Esophagus (tissue), 2 donors: ENCODE measurements around the gene FPR3. TPM values are rescaled to one million over a fixed set of nuclear protein-coding genes. Genes with fewer than 3 reads are reported as not detected.

Experiments
- H3K27ac ChIP-seq, 2 donors: one replicate each; pipeline ENCODE4 v1.5.1; 2013; ENCODE audit warnings: low read depth in 2 of 2, mild to moderate bottlenecking in 2 of 2, inconsistent platforms in 1 of 2, low read length in 1 of 2, moderate library complexity in 1 of 2
- H3K27me3 ChIP-seq, 2 donors: one replicate each; pipeline ENCODE4 v1.6.1; 2013; ENCODE audit warnings: low read length in 2 of 2, control low read depth in 1 of 2, mild to moderate bottlenecking in 1 of 2; ENCODE audit not compliant: insufficient read depth in 2 of 2, control insufficient read depth in 1 of 2
- H3K36me3 ChIP-seq, 2 donors: one replicate each; pipeline ENCODE4 v1.6.1; 2013; ENCODE audit warnings: low read length in 1 of 2; ENCODE audit not compliant: control insufficient read depth in 2 of 2, insufficient read depth in 2 of 2
- H3K4me1 ChIP-seq, 2 donors: one replicate each; pipeline ENCODE4 v1.6.1; 2013; ENCODE audit warnings: low read length in 1 of 2; ENCODE audit not compliant: control insufficient read depth in 2 of 2, insufficient read depth in 2 of 2
- H3K4me3 ChIP-seq, 2 donors: one replicate each; pipeline ENCODE4 v1.5.1; 2013; ENCODE audit warnings: low read length in 2 of 2, mild to moderate bottlenecking in 2 of 2, low read depth in 1 of 2, moderate library complexity in 1 of 2
- H3K9me3 ChIP-seq, 2 donors: one replicate each; pipeline ENCODE4 v1.6.1; 2013; ENCODE audit warnings: mild to moderate bottlenecking in 2 of 2, low read depth in 1 of 2, low read length in 1 of 2, moderate library complexity in 1 of 2; ENCODE audit not compliant: control insufficient read depth in 2 of 2, insufficient read depth in 1 of 2
- WGBS, 2 donors: extraction: QIAGEN DNeasy Blood & Tissue Kit; methylation state at CpG; one replicate each; pipeline ENCODE4 v1.1.7; 2013; 5-methylcytosine and 5-hydroxymethylcytosine counted together
- polyA plus RNA-seq, 2 donors: library from polyadenylated mRNA; stranded (reverse); fragments of 200-250 nt; gene quantifications; one replicate each; pipeline ENCODE4 v1.2.3, GENCODE V29; 2013
- donor health status: healthy with polysubstance abuse.
- donor health status: Bipolar disorder and iron deficiency.

The FPR3 gene, protein sequence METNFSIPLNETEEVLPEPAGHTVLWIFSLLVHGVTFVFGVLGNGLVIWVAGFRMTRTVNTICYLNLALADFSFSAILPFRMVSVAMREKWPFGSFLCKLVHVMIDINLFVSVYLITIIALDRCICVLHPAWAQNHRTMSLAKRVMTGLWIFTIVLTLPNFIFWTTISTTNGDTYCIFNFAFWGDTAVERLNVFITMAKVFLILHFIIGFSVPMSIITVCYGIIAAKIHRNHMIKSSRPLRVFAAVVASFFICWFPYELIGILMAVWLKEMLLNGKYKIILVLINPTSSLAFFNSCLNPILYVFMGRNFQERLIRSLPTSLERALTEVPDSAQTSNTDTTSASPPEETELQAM
- 1 to 10 TPM in 1 of 2 donors, under 1 TPM in 1; 0.26 to 1.1 TPM for polyA plus RNA-seq

- Histone ChIP-seq H3K36me3 (no peaks in the 10 kb centered on the region), H3K4me1 (peaks cover 0 to 7% of the 10 kb centered on the region in 2 donors), H3K27ac (no peak within 1 kb of the TSS), H3K4me3 (no peak within 1 kb of the TSS), H3K9me3 (peaks cover 0 to 2% of the 10 kb centered on the region in 2 donors), H3K27me3 (no peaks in the 10 kb centered on the region)
- 53 to 63% methylated on average over 2 of the region's 2 CpGs for WGBS, 2 donors
Observed at GRCh38 chr19:51794885-51795490, at the start of gene FPR3. Gene FPR3, plus strand, starts transcription at chr19:51795157. Its CDS starts 28,592 bp downstream, at chr19:51823749.

DNA sequence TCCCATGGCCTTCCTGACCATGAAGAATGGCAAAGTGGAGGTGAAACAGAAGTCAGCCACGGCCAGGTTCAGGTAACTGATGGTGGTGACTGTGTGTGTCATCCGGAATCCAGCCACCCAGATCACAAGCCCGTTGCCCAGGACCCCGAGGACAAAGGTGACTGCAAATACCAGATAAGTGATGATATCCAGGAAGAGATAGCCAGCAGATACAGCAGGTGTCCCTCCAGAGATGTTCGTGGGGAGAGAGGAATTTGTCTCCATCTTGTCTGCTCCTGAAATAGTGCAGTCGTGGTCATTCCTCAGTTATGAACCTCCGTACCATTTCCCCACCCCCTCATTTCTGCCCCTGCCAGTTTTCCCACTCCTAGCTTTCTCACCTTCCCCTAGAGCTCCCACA, 48.2 kb upstream of the FPR3 start:
- WGBS, 2 donors, result 72 to 74% methylated on average over 7 of the region's 7 CpGs
- Histone ChIP-seq H3K36me3 (no peaks in the 10 kb centered on the region), H3K27me3 (no peaks in the 10 kb centered on the region), H3K4me3 (no peak overlapping the region), H3K4me1 (no peaks in the 10 kb centered on the region), H3K9me3 (no peaks in the 10 kb centered on the region), H3K27ac (no peak overlapping the region)

DNA sequence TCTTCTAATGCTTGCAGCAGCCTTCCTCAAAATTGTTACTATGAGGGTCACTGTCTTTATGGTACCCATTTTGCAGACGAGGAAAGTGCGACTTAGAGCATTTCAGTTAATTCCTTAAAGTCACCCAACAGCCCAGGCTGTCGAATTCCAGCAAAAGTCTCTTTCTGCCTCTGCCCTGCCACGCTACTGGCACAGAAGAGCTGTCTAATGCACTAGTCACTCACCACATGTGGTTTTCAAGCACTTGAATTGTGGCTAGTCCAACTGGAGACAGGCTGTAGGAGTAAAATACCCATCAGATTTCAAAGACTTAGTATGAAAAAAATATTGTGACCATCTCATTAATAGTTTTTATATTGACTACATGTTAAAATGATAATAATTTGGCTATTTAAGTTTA, 45.0 kb upstream of the FPR3 start:
- 78 to 79% methylated on average over 4 of the region's 4 CpGs for WGBS, 2 donors

DNA sequence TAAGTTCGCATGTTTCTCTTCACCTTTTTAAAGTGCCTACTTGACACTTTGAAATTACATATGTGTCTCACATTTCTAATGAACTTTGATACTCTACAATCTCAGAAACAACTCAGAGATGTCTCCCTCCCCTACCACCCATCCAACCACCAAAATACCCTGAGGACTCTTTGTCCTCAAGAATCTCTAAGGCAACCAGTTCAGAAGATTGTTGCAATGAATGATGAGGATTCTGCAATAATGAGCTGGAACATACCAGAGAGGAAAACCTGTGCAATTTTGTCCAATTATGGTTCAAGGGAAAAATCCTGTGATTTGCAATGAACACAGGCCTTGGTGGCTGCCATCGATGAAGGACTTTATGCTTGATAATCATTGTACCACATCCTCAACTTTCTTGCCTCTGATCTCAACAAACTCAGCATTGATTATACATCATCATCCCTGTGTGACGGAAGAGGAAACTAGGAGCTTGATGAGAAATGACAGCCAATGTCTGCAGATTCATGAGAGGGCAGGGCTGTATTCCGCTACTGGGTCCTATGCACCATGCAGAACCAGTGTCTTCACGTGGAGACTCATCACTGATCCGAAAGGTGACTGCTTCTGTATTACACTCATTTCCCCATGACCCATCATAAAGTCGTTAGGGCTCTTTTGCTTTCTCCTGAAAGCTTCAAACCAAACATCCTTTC, 44.4 kb upstream of the FPR3 start:
- Histone ChIP-seq H3K27ac (no peak overlapping the region), H3K36me3 (no peaks in the 10 kb centered on the region), H3K4me1 (no peaks in the 10 kb centered on the region), H3K27me3 (no peaks in the 10 kb centered on the region), H3K9me3 (no peaks in the 10 kb centered on the region), H3K4me3 (no peak overlapping the region)
- WGBS, 2 donors, result 76 to 82% methylated on average over 7 of the region's 7 CpGs

More for the DNA sequence above, 45.0 kb upstream of the FPR3 start:
- Histone ChIP-seq H3K36me3 (no peaks in the 10 kb centered on the region), H3K4me1 (no peaks in the 10 kb centered on the region), H3K27ac (no peak overlapping the region), H3K9me3 (no peaks in the 10 kb centered on the region), H3K4me3 (no peak overlapping the region), H3K27me3 (no peaks in the 10 kb centered on the region)

DNA sequence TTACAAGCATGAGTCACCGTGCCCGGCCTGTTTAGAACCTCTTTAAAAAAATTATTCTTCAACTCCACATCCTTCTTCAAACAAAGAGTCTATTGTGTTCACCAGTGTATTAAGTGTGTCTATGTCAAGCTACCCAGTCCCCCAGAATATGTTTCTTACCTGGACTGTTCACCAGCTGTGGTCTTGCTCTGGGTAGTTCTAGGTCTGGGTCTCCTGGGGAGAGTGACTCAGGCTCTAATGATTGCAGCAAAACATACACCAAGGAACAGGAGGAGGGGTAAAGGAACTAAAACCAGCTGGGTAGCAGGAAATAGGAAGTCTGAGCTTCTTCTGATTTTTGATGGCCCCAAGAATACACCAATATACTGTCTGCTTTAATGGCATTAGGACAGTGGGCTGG, 43.3 kb upstream of the FPR3 start, which contains the start of gene FPR1:
Gene FPR1 (minus strand): TSS at position 224 of the 400 bp plus-strand sequence. CDS start 4,884 bp downstream, outside the sequence.
- H3K27ac ChIP-seq, result no peak within 1 kb of the TSS
- H3K36me3 ChIP-seq, result no peaks in the 10 kb centered on the region
- no peaks in the 10 kb centered on the region for H3K4me1 ChIP-seq
- no peak within 1 kb of the TSS for H3K4me3 ChIP-seq
- H3K27me3 ChIP-seq, result peaks cover 0 to 1% of the 10 kb centered on the region in 2 donors
- H3K9me3 ChIP-seq, result peaks cover 0 to 2% of the 10 kb centered on the region in 2 donors
- WGBS, 2 donors, result 56 to 62% methylated on average over 2 of the region's 2 CpGs

GRCh38 chr19:51754109-51754508, 40.8 kb upstream of the FPR3 start:
- H3K36me3 ChIP-seq, result no peaks in the 10 kb centered on the region
- 86 to 92% methylated on average over 6 of the region's 6 CpGs for WGBS, 2 donors
- peaks cover 0 to 3% of the 10 kb centered on the region in 2 donors for H3K27me3 ChIP-seq
- H3K4me3 ChIP-seq, result no peak overlapping the region
- H3K4me1 ChIP-seq, result no peaks in the 10 kb centered on the region
- peaks cover 0 to 2% of the 10 kb centered on the region in 2 donors for H3K9me3 ChIP-seq
- no peak overlapping the region for H3K27ac ChIP-seq

- no peak overlapping the region for H3K4me3 ChIP-seq
- H3K27me3 ChIP-seq, result peaks cover 0 to 3% of the 10 kb centered on the region in 2 donors
- H3K36me3 ChIP-seq, result no peaks in the 10 kb centered on the region
- H3K27ac ChIP-seq, result no peak overlapping the region
- peaks cover 0 to 2% of the 10 kb centered on the region in 2 donors for H3K9me3 ChIP-seq
- no peaks in the 10 kb centered on the region for H3K4me1 ChIP-seq
- 77 to 78% methylated on average over 4 of the region's 4 CpGs for WGBS, 2 donors
Observed at GRCh38 chr19:51754770-51755169, 40.2 kb upstream of the FPR3 start.

DNA sequence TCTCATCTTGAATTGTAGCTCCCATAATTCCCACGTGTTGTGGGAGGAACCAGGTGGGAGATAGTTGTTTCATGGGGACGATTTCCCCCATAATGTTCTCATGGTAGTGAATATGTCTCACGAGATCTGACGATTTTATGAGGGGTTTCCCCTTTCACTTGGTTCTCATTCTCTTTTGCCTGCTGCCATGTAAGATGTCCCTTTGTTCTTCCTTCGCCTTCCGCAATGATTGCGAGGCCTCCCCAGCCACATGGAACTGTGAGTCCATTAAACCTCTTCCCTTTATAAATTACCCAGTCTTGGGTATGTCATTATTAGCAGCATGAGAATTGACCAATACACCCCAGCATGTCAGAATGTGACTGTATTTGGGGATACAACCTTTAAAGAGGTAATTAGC, 39.4 kb upstream of the FPR3 start:
- 78 to 86% methylated on average over 7 of the region's 7 CpGs for WGBS, 2 donors
- Histone ChIP-seq H3K27me3 (peaks cover 0 to 3% of the 10 kb centered on the region in 2 donors), H3K9me3 (peaks cover 0 to 2% of the 10 kb centered on the region in 2 donors), H3K4me1 (no peaks in the 10 kb centered on the region), H3K27ac (no peak overlapping the region), H3K36me3 (no peaks in the 10 kb centered on the region), H3K4me3 (no peak overlapping the region)

DNA sequence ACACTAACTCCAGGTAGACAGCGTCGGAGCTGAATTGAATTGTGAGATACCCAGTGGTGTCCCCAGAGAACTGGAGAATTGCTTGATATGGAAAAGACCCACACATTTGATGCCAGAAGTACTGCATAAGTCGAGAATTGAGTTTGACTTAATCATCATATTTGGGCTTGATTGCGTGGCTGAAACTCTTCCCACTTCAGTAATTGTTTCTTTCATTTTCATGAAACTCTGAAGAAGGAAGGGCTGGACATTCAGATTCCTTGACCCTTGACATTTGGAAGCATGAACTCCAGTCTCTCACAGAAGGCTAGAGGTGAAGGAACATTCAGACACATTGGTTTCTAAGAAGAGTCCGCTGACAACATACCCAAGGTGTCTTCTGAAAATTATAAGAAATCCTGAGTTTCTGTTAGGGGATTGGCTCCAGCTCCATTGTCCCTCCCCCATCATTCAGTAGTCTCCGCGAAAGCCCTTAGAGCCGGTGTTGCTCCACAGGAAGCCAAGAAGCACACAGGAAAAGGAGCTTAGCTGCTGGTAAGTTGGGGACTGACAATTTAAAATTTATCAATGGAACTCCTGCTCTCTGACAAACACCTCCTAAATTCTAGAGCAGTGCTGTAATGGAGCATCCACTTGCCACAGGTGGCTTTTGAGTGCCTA, 34.1 kb upstream of the FPR3 start, which contains the start of gene FPR2:
Gene FPR2 (plus strand): TSS at position 484 of the 660 bp plus-strand sequence. CDS start 7,479 bp downstream, outside the sequence.
- no peak within 1 kb of the TSS for H3K27ac ChIP-seq
- peaks cover 0 to 6% of the 10 kb centered on the region in 2 donors for H3K9me3 ChIP-seq
- 58 to 62% methylated on average over 8 of the region's 8 CpGs for WGBS, 2 donors
- no peak within 1 kb of the TSS for H3K4me3 ChIP-seq
- H3K4me1 ChIP-seq, result no peaks in the 10 kb centered on the region
- no peaks in the 10 kb centered on the region for H3K36me3 ChIP-seq
- H3K27me3 ChIP-seq, result peaks cover 0 to 3% of the 10 kb centered on the region in 2 donors
